ENCODE results near the gene EPS8. TPM values are rescaled to one million over a fixed set of nuclear protein-coding genes. Genes with fewer than 3 reads are reported as not detected.

The EPS8 gene
- total and polyA plus RNA-seq, 8 donors = 9.1 to 287 (median 36.1) TPM

- no peak for TF ChIP-seq POLR2A (IDR thresholded peaks at IDR 0.05)
- no peak for TF ChIP-seq CTCF (IDR thresholded peaks at IDR 0.05)
- no peak for TF ChIP-seq EP300 (IDR thresholded peaks at IDR 0.05)
- no peak for TF ChIP-seq POLR2AphosphoS5 (IDR thresholded peaks at IDR 0.05)
- Histone ChIP-seq H3K4me3 (no peak overlapping the region), H3K27ac (peak overlapping the region in 3 of 5 donors; percentile 64 to 83 (median 72)), H3K4me1 (peaks cover 12 to 50% (median 20%) of the 10 kb centered on the region in 4 donors), H3K36me3 (no peaks in the 10 kb centered on the region), H3K27me3 (no peaks in the 10 kb centered on the region), H3K9me3 (no peaks in the 10 kb centered on the region)
- WGBS, 5 donors = 73 to 84% (median 80%) methylated on average over 2 of the region's 2 CpGs
- intact Hi-C loops (cut with DNase I; ENCODE audit: low total_unique reads) = no loop called here
- no peak for DNase-seq
These were observed 92.0 kb downstream of the EPS8 start for GRCh38 chr12:15697201-15697600.

DNA sequence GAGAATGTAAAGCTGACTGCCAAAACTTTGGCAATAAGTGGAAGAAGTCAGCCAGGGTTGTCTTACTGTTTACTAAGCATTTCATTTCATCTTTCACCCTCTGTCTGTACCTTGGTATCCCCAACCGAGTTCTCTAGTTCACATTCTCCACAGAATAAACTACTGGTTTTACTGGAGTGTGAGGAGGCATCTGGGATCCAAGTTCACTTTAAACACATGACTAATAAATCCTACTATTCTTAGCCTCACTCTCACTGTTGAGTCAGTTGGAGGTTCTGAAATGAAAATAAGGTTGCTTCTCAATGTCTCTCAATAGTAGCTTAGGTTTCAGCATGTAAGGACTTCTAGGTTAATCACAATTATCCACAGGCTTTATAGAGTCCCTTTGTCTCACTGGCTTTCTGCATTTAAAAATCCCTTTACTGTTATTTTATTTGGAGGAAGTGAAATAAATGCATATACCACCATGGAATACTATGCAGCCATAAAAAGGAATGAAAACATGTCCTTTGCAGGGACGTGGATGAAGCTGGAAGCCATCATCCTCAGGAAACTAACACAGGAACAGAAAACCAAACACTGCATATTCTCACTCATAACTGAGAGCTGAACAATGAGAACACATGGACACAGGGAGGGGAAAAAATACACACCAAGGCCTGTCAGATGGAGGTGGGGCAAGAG lies 95.8 kb downstream of the EPS8 start:
- H3K27me3 ChIP-seq = no peaks in the 10 kb centered on the region
- H3K9me3 ChIP-seq = no peaks in the 10 kb centered on the region
- intact Hi-C loops (cut with DNase I; ENCODE audit: low total_unique reads) = no loop called here
- no peak overlapping the region for H3K4me3 ChIP-seq
- peaks cover 13 to 49% (median 29%) of the 10 kb centered on the region in 4 donors for H3K4me1 ChIP-seq
- DNase-seq = no peak
- peak overlapping the region in 1 of 5 donors; percentile 51 for H3K27ac ChIP-seq
- TF ChIP-seq POLR2AphosphoS5 (IDR thresholded peaks at IDR 0.05) (no peak), POLR2A (IDR thresholded peaks at IDR 0.05) (no peak), CTCF (IDR thresholded peaks at IDR 0.05) (no peak), EP300 (IDR thresholded peaks at IDR 0.05) (no peak)
- no peaks in the 10 kb centered on the region for H3K36me3 ChIP-seq
- WGBS, 5 donors = 80 to 89% (median 83%) methylated on average over 2 of the region's 2 CpGs

GRCh38 chr12:15691388-15691787 lies 97.8 kb downstream of the EPS8 start:
- peak overlapping the region in 2 of 5 donors; percentile 3 to 44 for H3K27ac ChIP-seq
- 65 to 88% (median 84%) methylated on average over 4 of the region's 4 CpGs for WGBS, 5 donors
- TF ChIP-seq POLR2A (IDR thresholded peaks at IDR 0.05) = no peak
- TF ChIP-seq POLR2AphosphoS5 (IDR thresholded peaks at IDR 0.05) = no peak
- TF ChIP-seq CTCF (IDR thresholded peaks at IDR 0.05) = no peak
- TF ChIP-seq EP300 (IDR thresholded peaks at IDR 0.05) = no peak
- no peaks in the 10 kb centered on the region for H3K27me3 ChIP-seq
- intact Hi-C loops (cut with DNase I; ENCODE audit: low total_unique reads) = no loop called here
- H3K4me3 ChIP-seq = no peak overlapping the region
- DNase-seq = peak in 1 of 2 donors; percentile 44
- peaks cover 13 to 44% (median 30%) of the 10 kb centered on the region in 4 donors for H3K4me1 ChIP-seq
- H3K36me3 ChIP-seq = no peaks in the 10 kb centered on the region
- H3K9me3 ChIP-seq = no peaks in the 10 kb centered on the region

- H3K4me1 ChIP-seq = peaks cover 13 to 44% (median 30%) of the 10 kb centered on the region in 4 donors
- DNase-seq = no peak
- no peak overlapping the region for H3K4me3 ChIP-seq
- no peaks in the 10 kb centered on the region for H3K36me3 ChIP-seq
- TF ChIP-seq EP300 (IDR thresholded peaks at IDR 0.05) = no peak
- no peak for TF ChIP-seq CTCF (IDR thresholded peaks at IDR 0.05)
- TF ChIP-seq POLR2AphosphoS5 (IDR thresholded peaks at IDR 0.05) = no peak
- no peak for TF ChIP-seq POLR2A (IDR thresholded peaks at IDR 0.05)
- H3K27me3 ChIP-seq = no peaks in the 10 kb centered on the region
- WGBS, 5 donors = 30 to 50% (median 33%) methylated on average over 1 of the region's 1 CpG
- intact Hi-C loops (cut with DNase I; ENCODE audit: low total_unique reads) = no loop called here
- H3K9me3 ChIP-seq = no peaks in the 10 kb centered on the region
- H3K27ac ChIP-seq = peak overlapping the region in 1 of 5 donors; percentile 74
These were observed 98.9 kb downstream of the EPS8 start for GRCh38 chr12:15690320-15690719.

All from stomach (tissue), 9 donors.